Esophagus squamous epithelium (tissue), 5 donors: Measurements from ENCODE around the gene TIFAB. TPM values are rescaled to one million over a fixed set of nuclear protein-coding genes. Genes with fewer than 3 reads are reported as not detected.

Source experiments
- DNase-seq: peaks from one replicate; lab custom pipeline; 2025; lab: John Stamatoyannopoulos, UW
- H3K27ac ChIP-seq, 4 donors: fragments of 200-600 bp; sonication (generic); one replicate each; pipeline ENCODE4 v1.5.1; 2016 to 2019; ENCODE audit warnings: mild to moderate bottlenecking in 1 of 4
- H3K27me3 ChIP-seq, 4 donors: fragments of 200-600 bp; sonication (generic); 1 replicate in 3 of 4; 2 replicates in 1 of 4; pipeline versions ENCODE4 v1.5.1 to v1.6.0; 2017 to 2021; ENCODE audit warnings: antibody characterized with exemption in 1 of 4
- H3K36me3 ChIP-seq, 3 donors: fragments of 200-600 bp; sonication (generic); one replicate each; pipeline ENCODE4 v1.5.1; 2016 to 2019
- H3K4me1 ChIP-seq, 3 donors: fragments of 200-600 bp; sonication (generic); one replicate each; pipeline ENCODE4 v1.5.1; 2017 to 2019
- H3K4me3 ChIP-seq, 4 donors: fragments of 200-600 bp; sonication (generic); 1 replicate in 3 of 4; 2 replicates in 1 of 4; pipeline ENCODE4 v1.5.1; 2016 to 2019; ENCODE audit warnings: mild to moderate bottlenecking in 2 of 4, moderate library complexity in 1 of 4
- H3K9me3 ChIP-seq, 3 donors: fragments of 200-600 bp; sonication (generic); one replicate each; pipeline ENCODE4 v1.5.1; 2016 to 2019
- CTCF ChIP-seq, 6 experiments: fragments of 450-650 bp in 4 of 6; fragments of 200-600 bp in 2 of 6; sonication (generic) in 2 of 6; IDR thresholded peaks; one replicate each; pipeline ENCODE4 v1.5.1; 2016 to 2019; ENCODE audit warnings: antibody characterized with exemption in 6 of 6, mild to moderate bottlenecking in 4 of 6, moderate library complexity in 4 of 6
- POLR2A ChIP-seq, 4 donors: fragments of 450-650 bp; IDR thresholded peaks; one replicate each; pipeline ENCODE4 v1.6.1; 2017; ENCODE audit warnings: antibody characterized with exemption in 4 of 4, mild to moderate bottlenecking in 4 of 4, moderate library complexity in 3 of 4
- WGBS, 2 donors: methylation state at CpG; one replicate each; pipeline ENCODE4 v1.1.5; 2018; 5-methylcytosine and 5-hydroxymethylcytosine counted together
- intact Hi-C: fragments of 100-400 bp; cut with DNase I; formaldehyde crosslinking; loops from one replicate; pipeline ENCODE4 v1.15.0; 2022
- total RNA-seq, 4 donors: library from RNA; depleted of rRNA; stranded (reverse); fragments of >200 nt; gene quantifications; one replicate each; pipeline ENCODE4 v1.1.0, GENCODE V29; 2016
- donor health status: DM: yes; HTN: yes; CAD: no.

The TIFAB gene
- total RNA-seq, 4 donors from 2014 or later = under 0.01 to 0.18 (median 0.08) TPM; not detected in 1

GRCh38 chr5:135493406-135494180, 41.4 kb upstream of the TIFAB start:
- peak overlapping the region; percentile 69 to 78 (median 72) for H3K27ac ChIP-seq
- no peaks in the 10 kb centered on the region for H3K36me3 ChIP-seq
- intact Hi-C loops = no loop called here
- H3K27me3 ChIP-seq = peaks cover 0 to 38% (median 0%) of the 10 kb centered on the region in 4 donors
- WGBS, 2 donors = 29 to 40% methylated on average over 7 to 8 of the region's 8 CpGs
- DNase-seq = no peak
- no peak for TF ChIP-seq POLR2A (IDR thresholded peaks at IDR 0.05)
- TF ChIP-seq CTCF (IDR thresholded peaks at IDR 0.05) = no peak
- H3K9me3 ChIP-seq = no peaks in the 10 kb centered on the region
- peaks cover 31 to 98% (median 54%) of the 10 kb centered on the region in 3 donors for H3K4me1 ChIP-seq
- H3K4me3 ChIP-seq = no peak overlapping the region

- Histone ChIP-seq H3K4me1 (peaks cover 38 to 94% (median 50%) of the 10 kb centered on the region in 3 donors), H3K4me3 (no peak overlapping the region), H3K9me3 (no peaks in the 10 kb centered on the region), H3K27ac (peak overlapping the region in 3 of 4 donors; percentile 71 to 78 (median 72)), H3K36me3 (no peaks in the 10 kb centered on the region), H3K27me3 (peaks cover 0 to 51% (median 0%) of the 10 kb centered on the region in 4 donors)
- TF ChIP-seq CTCF (IDR thresholded peaks at IDR 0.05) (no peak), POLR2A (IDR thresholded peaks at IDR 0.05) (no peak)
- no peak for DNase-seq
- intact Hi-C loops = no loop called here
- WGBS, 2 donors = 15% methylated on average over 3 of the region's 3 CpGs; no CpG with 5 or more reads in 1 of the 2 donors
Observed at GRCh38 chr5:135492319-135492626, 40.1 kb upstream of the TIFAB start.

- TF ChIP-seq CTCF (IDR thresholded peaks at IDR 0.05) = no peak
- TF ChIP-seq POLR2A (IDR thresholded peaks at IDR 0.05) = no peak
- peaks cover 0 to 57% (median 0%) of the 10 kb centered on the region in 4 donors for H3K27me3 ChIP-seq
- H3K36me3 ChIP-seq = no peaks in the 10 kb centered on the region
- no peak overlapping the region for H3K4me3 ChIP-seq
- peaks cover 38 to 89% (median 47%) of the 10 kb centered on the region in 3 donors for H3K4me1 ChIP-seq
- intact Hi-C loops = no loop called here
- H3K9me3 ChIP-seq = no peaks in the 10 kb centered on the region
- WGBS, 2 donors = 30 to 51% methylated on average over 3 to 5 of the region's 40 CpGs
- no peak for DNase-seq
- peak overlapping the region in 3 of 4 donors; percentile 71 to 78 (median 72) for H3K27ac ChIP-seq
Observed at GRCh38 chr5:135491552-135492318, 39.6 kb upstream of the TIFAB start.

- Histone ChIP-seq H3K4me3 (no peak overlapping the region), H3K27me3 (peaks cover 0 to 62% (median 0%) of the 10 kb centered on the region in 4 donors), H3K27ac (no peak overlapping the region), H3K9me3 (no peaks in the 10 kb centered on the region), H3K36me3 (no peaks in the 10 kb centered on the region), H3K4me1 (peaks cover 38 to 82% (median 47%) of the 10 kb centered on the region in 3 donors)
- no peak for TF ChIP-seq POLR2A (IDR thresholded peaks at IDR 0.05)
- no peak for DNase-seq
- WGBS, 2 donors = 52 to 61% methylated on average over 5 to 13 of the region's 14 CpGs
- intact Hi-C loops = no loop called here
Observed at GRCh38 chr5:135491038-135491551, 38.9 kb upstream of the TIFAB start.

GRCh38 chr5:135490245-135491037, 38.3 kb upstream of the TIFAB start:
- DNase-seq = no peak
- WGBS, 2 donors = 29 to 66% methylated on average over 11 to 13 of the region's 49 CpGs
- Histone ChIP-seq H3K27me3 (peaks cover 0 to 69% (median 0%) of the 10 kb centered on the region in 4 donors), H3K27ac (no peak overlapping the region), H3K4me3 (peak overlapping the region in 1 of 4 donors; percentile 58), H3K36me3 (no peaks in the 10 kb centered on the region), H3K4me1 (peaks cover 38 to 77% (median 47%) of the 10 kb centered on the region in 3 donors), H3K9me3 (no peaks in the 10 kb centered on the region)
- TF ChIP-seq CTCF (IDR thresholded peaks at IDR 0.05) (no peak), POLR2A (IDR thresholded peaks at IDR 0.05) (no peak)
- intact Hi-C loops = no loop called here
